Epidermal melanocyte (primary cell): Measurements from ENCODE around the gene RXRA.
"Not testable (repeated sequence)": the region's sequence is repeated elsewhere in the genome, so short reads cannot be mapped to it uniquely, and the experiment has no call there.

Experiments
- DNase-seq: peaks from one replicate; pipeline ENCODE4 v3.0.0; 2011; ENCODE audit warnings: low spot score; ENCODE audit not compliant: insufficient read length

RXRA gene

DNA sequence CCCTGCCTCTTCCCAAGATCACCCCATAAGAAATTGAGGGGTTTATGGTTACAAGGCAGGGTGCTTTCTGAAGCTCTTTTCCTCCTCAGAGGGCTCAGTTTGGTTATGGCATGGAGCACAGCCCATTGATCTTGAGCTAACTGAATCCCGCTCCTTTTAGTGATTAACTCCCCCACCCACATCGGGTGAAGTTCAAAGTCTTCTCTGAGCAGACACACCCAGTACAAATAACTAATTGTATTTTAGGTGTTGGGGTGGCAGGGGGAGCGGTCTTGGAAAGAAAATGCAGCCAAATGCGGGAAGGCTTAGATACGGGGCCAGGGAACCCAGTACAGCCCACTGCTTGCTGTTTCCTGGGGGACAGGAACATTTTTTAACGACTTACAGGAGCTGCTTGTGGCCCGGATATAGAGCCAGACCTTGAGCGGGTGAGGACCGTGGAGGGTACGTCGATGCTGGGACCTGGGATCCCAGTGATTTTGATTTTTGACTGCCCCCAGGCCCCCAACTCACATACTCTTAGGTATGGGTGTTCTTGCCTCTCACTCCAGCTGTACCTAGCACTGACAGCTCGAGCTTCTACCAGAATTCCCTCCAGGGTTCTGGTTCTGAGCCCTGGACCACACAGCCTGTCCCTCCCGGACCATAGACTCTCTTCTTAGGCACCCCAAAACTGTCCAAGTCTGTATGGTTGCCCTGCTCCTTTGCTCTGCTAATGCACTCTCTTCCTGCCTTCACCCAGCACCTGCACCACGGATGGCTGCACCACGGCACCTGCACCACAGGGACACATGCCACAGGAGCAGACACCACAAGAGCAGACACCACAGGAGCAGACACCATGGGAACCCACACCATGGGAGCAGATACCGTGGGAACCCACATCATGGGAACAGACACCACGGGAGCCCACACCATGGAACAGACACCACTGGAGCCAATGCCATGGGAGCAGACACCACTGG, 18.3 kb upstream of the RXRA start:
- no peak for DNase-seq

DNA sequence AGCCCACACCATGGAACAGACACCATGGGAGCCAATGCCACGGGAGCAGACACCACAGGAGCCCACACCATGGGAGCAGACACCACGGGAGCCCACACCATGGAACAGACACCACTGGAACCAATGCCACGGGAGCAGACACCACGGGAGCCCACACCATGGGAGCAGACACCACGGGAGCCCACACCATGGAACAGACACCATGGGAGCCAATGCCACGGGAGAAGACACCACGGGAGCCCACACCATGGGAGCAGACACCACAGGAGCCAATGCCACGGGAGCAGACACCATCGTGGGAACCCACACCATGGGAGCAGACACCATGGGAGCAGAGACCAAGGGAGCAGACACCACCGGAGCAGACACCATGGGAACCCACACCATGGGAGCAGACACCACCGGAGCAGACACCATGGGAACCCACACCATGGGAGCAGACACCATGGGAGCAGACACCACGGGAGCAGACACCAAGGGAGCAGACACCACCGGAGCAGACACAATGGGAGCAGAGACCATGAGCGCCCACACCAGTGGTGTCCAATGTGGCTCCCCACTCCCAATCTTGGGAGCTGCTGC, 17.5 kb upstream of the RXRA start:
- not testable (repeated sequence) for DNase-seq

DNA sequence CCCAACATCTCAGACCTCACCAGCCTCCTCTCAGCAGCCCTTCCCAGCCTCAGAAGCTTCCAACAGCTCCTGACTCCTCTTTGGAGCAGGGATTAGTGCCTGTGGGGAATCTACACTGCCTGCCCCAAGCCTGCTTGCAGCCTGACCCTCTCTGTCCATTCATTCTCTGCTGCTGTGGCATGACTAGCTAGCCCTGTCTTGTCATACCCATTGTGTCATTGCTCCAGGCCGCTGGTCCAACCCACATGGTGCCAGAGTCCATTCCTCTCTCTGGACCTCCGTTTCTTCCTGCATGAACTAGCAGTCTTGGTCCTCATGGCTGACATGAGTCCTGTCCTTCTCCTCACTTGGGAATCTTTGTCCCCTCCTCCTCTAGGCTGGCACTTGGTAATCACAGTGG, 12.8 kb upstream of the RXRA start:
- no peak for DNase-seq

DNA sequence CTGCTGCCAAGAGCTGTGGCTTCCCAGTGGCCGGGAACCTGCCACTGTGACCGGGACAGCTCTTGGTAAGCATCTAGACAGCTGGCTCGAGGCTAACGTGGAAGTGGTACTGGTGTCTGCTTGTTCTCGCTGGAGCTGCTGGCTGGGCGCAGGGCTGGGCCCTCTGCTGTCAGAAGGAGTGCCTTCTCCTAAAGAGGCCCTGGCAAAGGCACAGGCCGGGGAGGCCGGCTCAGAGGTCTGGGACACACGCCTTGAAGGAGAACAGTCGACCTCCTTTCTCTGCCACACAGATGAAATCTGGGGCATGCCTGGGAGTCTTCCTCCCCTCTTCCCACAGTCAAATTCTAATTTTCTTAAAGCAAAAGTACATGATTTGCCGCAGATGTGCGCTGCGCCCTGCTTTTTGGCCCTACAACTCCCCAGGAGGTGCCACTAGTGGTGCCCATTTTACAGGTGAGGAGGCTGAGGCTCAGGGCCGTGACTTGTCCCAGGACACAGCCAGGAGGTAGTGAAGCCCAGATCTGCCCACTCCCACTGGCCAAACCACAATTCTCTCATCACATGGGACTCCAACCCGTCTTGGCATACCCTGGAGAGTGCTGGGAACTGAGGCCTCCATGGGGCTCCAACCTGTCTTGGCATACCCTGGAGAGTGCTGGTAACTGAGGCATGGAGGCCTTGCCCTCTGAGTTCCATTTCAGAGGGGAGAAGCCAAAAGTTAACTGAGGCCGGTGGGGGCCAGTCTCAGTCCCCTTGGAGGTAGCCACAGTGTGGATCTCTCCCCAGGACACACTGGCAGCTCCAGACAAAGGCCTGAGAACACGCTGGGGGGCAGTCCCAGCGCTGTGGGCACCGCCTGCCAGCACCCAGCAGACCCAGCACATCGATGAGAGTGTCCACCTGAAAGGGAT, 12.0 kb upstream of the RXRA start:
- no peak for DNase-seq

DNA sequence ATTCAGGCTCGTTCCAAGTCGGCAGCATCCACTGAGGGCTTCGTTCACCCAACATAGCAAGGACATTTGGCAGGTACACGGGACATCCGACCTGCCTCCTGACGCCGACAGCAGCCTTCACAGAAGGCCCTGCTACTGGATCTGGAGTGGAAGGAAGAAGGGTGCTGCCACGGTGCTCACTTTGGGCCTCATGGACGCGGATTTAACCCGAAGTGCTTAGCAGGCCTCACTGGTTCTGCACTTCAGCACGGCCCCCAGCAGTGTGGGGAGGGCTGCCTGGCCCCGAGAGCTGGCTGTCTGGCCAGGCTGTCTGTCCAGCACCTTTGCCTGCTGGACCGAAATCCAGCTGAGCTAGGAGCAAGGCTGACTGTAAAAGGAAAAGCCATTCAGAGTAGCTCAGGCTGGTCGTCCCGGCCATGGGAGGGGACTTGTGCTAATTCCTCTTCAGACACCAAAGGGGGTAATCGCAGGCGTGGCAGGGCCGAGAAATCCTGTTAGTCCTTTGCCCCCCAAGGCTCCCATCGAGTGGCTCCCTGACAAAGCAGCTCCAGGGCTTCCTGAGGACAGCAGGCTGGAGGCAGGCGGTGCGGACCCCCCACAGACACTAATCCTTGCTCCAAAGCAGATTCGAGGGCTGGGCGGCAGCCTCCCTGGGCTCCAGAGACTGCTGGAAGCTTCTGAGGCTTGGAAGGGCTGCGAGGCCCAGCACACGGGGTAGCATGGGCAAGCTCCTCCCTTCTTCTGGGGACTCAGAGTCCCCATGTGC, 11.1 kb upstream of the RXRA start:
- no peak for DNase-seq

DNA sequence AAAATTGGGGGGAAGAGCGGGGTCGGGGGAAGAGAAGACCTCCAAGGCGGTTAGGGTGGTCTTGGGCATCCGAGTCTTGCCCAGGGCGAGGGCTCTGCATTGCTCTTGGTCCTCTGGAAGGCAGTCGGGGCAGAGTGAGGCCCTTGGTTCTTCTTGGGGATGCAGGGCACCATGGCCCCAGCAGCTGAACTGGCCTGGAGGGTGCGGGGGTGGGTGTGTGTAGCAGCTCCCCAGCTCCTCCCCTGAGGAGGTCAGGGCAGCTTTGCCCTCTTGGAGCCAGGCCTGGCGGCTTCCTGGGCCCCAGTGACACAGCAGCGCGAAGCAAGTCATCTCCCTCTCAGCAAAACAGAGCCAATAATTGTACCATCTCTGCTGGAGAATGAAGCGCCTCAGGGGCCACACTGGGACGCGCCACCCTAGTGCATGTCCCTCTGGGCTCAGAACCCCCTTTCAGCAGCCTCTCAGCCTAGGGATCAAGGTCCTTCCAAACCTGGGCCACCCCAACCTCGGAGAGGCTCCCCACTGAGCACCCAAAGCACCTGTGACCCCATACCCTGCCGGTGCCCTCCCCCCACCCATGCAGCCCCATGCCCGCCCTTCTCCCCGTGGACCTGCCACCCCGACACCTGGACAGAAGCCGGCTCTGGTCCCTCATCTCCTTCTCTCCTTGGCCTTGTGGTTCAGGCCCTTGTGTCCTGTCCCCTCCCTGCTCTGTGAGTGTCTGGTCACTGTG, 10.4 kb upstream of the RXRA start:
- no peak for DNase-seq

DNA sequence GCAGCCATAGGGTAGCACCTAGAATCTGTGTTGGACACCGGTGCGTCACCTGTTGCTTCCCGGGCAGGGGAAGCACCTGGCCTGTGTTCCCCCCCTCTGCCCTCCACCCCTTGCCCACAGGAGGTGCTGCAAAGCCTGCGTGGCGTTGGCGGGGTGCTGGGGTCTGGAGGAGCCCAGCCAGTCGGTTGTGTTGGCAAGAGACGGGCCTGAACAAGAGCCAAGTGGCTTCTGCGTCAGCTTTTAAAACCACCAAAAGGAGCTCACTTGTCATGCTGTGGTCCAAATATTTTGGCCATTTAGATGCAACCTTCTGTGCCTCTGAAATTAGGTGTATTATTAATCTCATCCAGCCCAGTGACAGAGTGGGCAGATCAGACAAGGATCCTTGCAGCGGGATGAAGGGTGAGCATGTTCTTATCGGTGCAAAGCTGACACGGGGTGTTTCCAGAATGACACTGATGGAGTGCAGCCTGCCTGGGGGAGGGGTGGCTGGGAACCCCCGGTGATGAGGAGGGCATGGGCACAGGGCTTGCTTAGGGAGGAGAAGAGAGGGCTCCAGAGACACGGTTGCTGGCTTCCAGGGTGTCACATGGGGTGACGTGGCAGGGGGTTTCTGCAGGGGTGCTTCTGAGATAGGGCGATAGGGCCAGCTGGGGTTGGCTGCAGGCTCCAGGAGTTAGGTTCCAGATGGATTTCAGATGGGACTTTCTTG, 9.7 kb upstream of the RXRA start:
- no peak for DNase-seq

DNA sequence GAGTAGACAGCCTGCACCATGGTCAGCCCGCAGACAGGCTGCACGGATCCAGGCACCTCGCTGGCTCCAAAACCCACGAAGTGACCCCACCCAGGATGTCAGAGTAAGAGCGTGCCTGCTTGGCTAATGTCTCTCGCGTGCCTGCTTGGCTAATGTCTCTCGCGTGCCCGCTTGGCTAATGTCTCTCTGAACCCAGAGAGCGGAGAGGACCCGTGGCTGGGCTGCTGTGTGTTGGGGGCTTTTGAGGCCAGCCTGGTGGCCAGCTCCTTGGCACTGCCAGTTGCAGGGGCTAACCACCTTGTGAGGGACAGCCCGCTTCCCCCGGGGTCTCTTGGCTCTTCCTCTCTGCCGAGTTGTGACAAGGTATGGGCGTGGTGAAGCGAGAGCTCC, 8.9 kb upstream of the RXRA start:
- DNase-seq = no peak

DNA sequence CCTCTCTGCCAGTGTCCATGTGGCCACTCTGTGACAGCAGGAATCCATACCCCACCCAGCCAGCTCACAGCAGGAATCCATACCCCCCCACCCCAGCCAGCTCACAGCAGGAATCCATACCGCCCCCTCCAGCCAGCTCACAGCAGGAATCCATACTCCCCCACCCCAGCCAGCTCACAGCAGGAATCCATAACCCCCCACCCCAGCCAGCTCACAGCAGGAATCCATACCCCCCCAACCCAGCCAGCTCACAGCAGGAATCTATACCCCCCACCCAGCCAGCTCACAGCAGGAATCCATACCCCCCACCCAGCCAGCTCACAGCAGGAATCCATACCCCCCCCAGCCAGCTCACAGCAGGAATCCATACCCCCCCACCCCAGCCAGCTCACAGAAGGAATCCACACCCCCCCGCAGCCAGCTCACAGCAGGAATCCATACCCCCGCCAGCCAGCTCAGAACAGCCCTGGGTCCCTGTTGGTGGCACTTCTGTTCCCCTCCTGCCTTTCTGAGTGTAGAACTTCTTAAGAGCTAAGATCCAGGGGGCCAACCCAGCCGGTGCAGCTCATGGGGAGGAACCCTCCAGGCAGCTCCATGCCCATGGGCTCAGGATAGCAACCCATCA, 8.4 kb upstream of the RXRA start:
- DNase-seq = no peak

DNA sequence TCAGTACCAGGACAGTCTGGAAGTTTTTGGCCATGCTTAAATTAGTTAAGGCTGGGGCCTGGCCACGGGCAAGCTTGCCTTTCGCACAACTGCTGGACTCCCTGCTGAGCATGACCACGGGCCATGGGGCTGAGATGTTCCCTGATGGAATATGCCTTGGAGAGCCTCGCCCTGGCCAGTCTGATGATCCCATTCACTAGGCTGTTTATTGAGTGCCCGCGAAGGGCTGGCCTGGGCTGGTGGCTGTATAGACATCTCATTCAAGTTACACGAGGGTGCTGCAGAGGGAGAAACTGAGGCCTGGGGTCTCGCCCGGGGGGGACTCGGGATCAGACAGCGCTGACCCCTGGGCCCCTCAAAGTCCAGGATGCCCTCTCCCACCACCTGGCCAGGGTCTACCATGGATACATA, 7.8 kb upstream of the RXRA start:
- DNase-seq = no peak

DNA sequence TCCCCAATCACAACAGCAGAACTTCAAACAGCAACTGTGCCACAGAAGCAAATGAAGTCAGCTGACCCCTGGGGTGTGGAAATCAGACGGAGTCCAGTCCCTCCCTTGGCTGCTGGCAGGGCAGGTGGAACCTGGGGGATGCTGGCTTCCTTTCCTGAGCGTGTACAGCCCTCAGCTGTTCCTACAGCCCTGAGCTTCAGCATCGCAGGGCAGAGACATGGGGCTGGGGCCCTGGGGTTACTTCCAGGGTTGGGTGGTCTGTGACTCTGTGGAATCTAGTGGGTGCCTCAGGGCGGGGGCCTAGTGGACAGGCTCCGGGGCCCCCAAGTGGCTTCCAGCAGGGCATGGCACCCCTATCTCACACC, 7.3 kb upstream of the RXRA start:
- no peak for DNase-seq

DNA sequence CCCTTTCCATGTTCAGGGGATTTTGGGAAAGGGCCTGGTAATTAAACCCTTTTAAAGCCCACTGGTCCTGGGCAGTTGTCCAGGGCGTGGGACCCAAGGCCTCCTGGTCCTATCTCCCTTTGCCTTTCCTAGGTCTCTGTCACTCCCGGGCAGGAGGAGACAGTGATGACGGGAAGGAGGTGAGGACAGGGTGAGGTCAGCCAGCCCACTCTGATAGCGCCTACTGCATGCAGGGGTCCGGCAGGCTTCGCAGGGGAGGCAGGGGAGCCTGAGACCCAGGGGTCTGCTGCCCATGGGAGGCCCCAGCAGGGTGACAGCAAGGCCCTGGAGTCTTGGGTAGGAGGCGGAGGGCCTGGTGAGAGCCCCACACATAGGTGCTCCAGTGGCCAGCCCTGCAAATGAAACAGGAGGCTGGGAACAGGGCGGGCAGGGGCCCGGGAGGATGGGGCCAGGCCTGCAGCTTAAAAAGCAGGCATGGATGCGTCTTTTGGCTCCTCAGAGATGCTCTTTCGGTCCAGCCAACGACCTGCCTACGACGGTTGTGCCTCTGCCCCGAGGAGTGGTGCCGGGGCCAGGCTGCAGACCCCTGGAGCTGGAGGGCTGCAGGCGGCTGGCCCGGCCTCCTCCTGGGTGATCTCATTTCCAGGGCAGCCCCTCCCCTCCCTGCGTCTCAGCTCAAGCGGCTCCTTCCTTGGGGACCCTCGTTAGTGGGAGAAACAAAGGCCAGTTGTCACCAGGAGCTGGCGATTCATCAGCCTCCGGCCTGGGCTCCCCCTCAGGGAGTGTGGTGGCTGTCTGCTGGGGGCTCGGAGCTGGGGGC, 6.7 kb upstream of the RXRA start:
- no peak for DNase-seq

DNA sequence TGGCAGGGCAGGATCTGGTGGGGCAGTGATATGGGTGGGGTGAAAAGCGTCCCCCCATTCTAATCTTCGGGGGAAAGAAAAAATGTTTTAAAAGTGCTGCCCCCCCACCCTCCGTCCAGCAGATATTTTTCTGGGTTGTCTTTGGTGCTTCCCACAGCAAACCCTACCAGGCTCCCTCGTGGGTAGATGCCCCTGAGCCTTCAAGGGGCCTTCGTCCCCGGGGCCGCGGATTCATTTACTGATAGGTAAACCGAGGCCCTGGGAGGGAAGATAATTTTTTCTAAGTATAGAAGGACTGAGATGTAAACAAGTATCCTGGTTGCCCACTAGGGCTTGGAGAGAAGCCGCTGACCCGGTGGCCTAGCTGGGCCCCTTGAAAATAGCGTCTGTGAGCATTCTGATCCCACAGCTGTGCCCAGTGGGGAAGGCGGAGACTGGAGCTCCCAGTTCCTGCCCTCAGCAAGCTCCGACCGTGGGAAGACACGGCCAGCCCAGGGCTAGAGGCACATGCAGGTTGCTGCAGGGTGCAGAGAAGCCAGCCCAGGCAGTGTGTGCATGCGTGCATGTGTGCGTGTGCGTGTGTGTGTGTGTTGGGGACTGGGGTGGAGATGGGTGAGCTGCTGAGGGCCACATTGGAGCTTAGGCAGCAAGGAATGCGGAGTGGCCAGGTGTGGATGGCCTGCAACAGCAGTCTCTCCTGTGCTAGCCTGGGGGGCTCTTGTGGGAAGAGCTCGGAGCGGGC, 6.0 kb upstream of the RXRA start:
- DNase-seq = no peak

DNA sequence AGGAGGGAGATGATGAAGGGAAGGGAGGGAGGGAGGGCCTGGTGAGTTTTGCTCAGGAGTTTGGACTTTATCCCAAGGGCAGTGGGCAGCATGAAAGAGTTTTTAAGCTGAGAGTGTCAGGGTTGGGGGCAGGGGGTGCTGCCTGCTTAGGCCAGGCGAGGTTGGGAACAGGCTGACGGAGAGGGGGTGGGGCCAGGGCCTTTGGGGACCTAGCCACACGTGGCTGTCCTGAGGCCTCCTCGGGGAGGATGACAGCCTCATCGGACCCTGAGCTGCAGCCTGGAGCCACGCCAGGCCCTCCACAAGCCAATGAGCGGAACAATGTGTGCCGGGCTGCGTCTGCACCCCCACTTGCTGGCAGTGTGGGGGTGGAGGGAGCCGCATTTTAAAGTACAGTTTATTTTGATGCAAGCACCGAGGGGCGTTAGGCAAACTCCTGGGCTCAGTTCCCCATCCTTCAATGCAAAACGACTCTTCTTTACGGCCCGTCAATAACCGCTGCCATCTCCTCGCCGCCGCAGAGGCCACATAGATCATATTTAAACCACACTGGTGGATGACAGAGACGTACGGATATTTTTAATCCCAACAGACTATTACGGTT, 5.3 kb upstream of the RXRA start:
- DNase-seq = no peak

DNA sequence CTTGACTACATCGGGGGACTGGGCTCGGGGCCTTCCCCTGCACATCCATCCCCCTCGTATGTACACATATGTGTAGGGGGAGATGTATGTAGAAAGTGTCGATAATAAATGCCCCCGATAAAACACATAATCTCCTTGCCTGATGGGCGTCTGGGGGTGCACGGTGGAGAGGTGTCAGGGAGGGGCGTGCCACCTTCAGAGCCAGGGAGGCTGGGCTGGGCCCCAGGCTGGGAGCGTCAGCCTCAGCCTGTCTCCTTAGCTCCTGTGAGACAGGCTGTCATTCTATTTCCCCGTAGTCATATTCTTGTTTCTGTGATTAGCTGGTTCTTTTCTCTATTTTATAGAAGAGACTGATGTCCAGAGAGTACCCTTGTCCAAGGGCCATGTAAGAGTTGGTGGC, 4.7 kb upstream of the RXRA start:
- DNase-seq = no peak

DNA sequence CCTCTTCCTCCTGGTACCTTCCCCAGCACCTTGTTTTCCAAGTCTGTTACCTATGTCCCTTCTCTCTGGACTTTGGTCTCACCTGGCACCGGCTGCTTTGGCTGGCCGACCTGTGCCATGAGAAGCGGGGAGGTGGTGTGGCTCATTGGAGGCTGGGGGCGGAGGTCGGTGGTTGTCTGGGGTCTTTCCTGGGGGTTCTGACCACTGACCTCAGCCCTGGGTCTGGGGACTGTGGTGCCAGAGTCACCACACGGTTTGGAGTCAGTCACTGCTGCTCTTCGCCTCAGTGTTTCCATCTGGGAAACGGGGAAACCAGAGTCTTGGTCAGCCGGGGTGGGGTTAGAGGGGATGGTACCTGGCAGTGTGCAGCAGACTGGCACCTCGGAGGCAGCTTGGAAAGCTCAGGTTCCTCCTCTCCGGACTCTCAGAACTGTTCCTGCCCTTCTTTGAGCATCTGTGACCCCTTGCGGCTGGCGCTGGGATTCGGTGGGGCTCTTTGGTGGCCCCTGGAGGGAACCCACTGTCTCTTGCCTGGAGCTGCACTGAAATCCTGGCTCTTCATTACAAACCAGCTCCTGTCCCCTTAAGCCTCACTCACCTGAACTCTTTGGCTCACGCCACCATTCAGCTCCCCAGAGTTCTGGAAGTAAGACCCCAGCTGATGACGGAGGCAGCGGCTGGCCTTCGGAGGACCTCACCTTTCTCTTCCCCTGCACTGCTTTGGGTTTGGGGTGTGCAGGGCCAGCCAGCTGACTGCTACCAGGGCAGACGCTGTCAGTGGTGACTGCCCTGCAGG, 4.1 kb upstream of the RXRA start:
- DNase-seq = no peak

DNA sequence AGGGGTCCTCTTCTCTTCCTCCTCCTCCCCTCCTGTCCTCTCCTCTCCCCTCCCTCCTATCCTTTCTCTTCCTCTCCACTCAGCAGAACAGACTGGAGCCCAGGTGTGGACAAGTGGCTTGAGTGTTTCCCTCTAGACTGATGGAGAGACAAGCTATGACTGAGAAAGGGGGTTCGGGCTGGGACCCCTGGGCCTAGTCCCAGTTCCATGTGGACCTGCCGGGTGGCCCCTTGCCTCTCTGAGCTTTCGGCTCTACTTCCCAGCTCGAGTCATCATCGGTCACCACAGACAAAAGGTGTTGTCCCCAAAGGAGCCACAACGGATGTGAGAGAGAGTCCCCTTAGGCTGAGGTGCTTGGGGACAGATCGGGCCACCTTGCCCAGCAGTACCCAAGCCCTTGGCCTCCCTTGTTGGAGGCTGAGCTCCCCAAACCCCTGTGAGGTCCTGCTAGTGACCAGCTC, 3.4 kb upstream of the RXRA start:
- DNase-seq = no peak
